Brain microvascular endothelial cell (primary cell): ENCODE results near the gene ZNF276.

Source experiments
- DNase-seq: peaks from one replicate; pipeline ENCODE4 v3.0.0-alpha.2; 2020
- H3K27ac ChIP-seq: fragments of 250-450 bp; sonication (Bioruptor Pico); 2 replicates; pipeline ENCODE4 v1.5.1; 2020; ENCODE audit warnings: mild to moderate bottlenecking, moderate library complexity
- H3K27me3 ChIP-seq: fragments of 250-450 bp; sonication (Bioruptor Pico); replicated peaks from 2 replicates; pipeline ENCODE4 v1.5.1; 2020; ENCODE audit warnings: mild to moderate bottlenecking
- H3K36me3 ChIP-seq: fragments of 250-450 bp; sonication (Bioruptor Pico); replicated peaks from 2 replicates; pipeline ENCODE4 v1.5.1; 2020; ENCODE audit warnings: mild to moderate bottlenecking
- H3K4me3 ChIP-seq: 2 replicates; pipeline ENCODE4 v1.5.1; 2011; ENCODE audit warnings: low read depth, mild to moderate bottlenecking, control low read depth, low read length, moderate library complexity
- CTCF ChIP-seq: IDR thresholded peaks from 2 replicates; pipeline ENCODE4 v1.5.1; 2011; ENCODE audit warnings: low read depth, mild to moderate bottlenecking, moderate library complexity, low read length, control low read depth, inconsistent platforms; ENCODE audit errors: missing control alignments
- in situ Hi-C: cut with HindIII; loops from 2 replicates; pipeline ENCODE4 v1.10.0; 2017; ENCODE audit warnings: low sequenced_read_pairs, low pct_ligation_motif_present

ZNF276 gene

GRCh38 chr16:89732918-89733242 lies 11.5 kb downstream of the ZNF276 start:
- H3K27ac ChIP-seq = no peak overlapping the region
- H3K4me3 ChIP-seq = no peak overlapping the region
- H3K27me3 ChIP-seq = no peaks in the 10 kb centered on the region
- no peak for DNase-seq
- in situ Hi-C loops = no loop called here
- peaks cover 75% of the 10 kb centered on the region for H3K36me3 ChIP-seq
- TF ChIP-seq CTCF = no peak

- Histone ChIP-seq H3K36me3 (peaks cover 79% of the 10 kb centered on the region), H3K27ac (no peak overlapping the region), H3K4me3 (no peak overlapping the region), H3K27me3 (no peaks in the 10 kb centered on the region)
- in situ Hi-C loops = no loop called here
- no peak for DNase-seq
- TF ChIP-seq CTCF = no peak
Observed at GRCh38 chr16:89733322-89733721, 12.0 kb downstream of the ZNF276 start.

- DNase-seq = no peak
- Histone ChIP-seq H3K4me3 (no peak overlapping the region), H3K36me3 (peaks cover 84% of the 10 kb centered on the region), H3K27ac (no peak overlapping the region), H3K27me3 (no peaks in the 10 kb centered on the region)
- no peak for TF ChIP-seq CTCF
- in situ Hi-C loops = no loop called here
Observed at GRCh38 chr16:89733792-89734191, 12.5 kb downstream of the ZNF276 start.

- no peaks in the 10 kb centered on the region for H3K27me3 ChIP-seq
- in situ Hi-C loops = no loop called here
- TF ChIP-seq CTCF = no peak
- H3K36me3 ChIP-seq = peaks cover 78% of the 10 kb centered on the region
- H3K27ac ChIP-seq = no peak overlapping the region
- no peak for DNase-seq
- H3K4me3 ChIP-seq = no peak overlapping the region
Observed at GRCh38 chr16:89736554-89736953, 15.2 kb downstream of the ZNF276 start.

GRCh38 chr16:89737341-89738071 lies 16.2 kb downstream of the ZNF276 start:
- Histone ChIP-seq H3K27me3 (no peaks in the 10 kb centered on the region), H3K36me3 (peaks cover 72% of the 10 kb centered on the region), H3K4me3 (no peak overlapping the region), H3K27ac (no peak overlapping the region)
- in situ Hi-C loops = no loop called here
- TF ChIP-seq CTCF = no peak
- no peak for DNase-seq

GRCh38 chr16:89738072-89738377 lies 16.7 kb downstream of the ZNF276 start:
- in situ Hi-C loops = no loop called here
- no peaks in the 10 kb centered on the region for H3K27me3 ChIP-seq
- H3K4me3 ChIP-seq = no peak overlapping the region
- no peak for DNase-seq
- H3K36me3 ChIP-seq = peaks cover 70% of the 10 kb centered on the region
- TF ChIP-seq CTCF = no peak
- no peak overlapping the region for H3K27ac ChIP-seq
